ENCODE measurements around the gene SCYL1. TPM values are rescaled to one million over a fixed set of nuclear protein-coding genes. Genes with fewer than 3 reads are reported as not detected.

Gene SCYL1
- total RNA-seq, 1 experiment from 2014 or later, result 53.6 TPM

- intact Hi-C loops (cut with micrococcal nuclease; ENCODE audit: unreplicated experiment), result no loop called here
- CTCF ChIA-PET, result interaction anchor here (0.6 to 1.0 kb wide), 2 partner anchors 13 to 244 kb away, joined by 3 read pairs; no protein-coding TSS in a partner anchor
- H3K4me1 Mint-ChIP-seq (ENCODE audit: low read depth, unreplicated experiment), result peaks cover 32% of the 10 kb centered on the region
- TF ChIP-seq, protein P1, sequence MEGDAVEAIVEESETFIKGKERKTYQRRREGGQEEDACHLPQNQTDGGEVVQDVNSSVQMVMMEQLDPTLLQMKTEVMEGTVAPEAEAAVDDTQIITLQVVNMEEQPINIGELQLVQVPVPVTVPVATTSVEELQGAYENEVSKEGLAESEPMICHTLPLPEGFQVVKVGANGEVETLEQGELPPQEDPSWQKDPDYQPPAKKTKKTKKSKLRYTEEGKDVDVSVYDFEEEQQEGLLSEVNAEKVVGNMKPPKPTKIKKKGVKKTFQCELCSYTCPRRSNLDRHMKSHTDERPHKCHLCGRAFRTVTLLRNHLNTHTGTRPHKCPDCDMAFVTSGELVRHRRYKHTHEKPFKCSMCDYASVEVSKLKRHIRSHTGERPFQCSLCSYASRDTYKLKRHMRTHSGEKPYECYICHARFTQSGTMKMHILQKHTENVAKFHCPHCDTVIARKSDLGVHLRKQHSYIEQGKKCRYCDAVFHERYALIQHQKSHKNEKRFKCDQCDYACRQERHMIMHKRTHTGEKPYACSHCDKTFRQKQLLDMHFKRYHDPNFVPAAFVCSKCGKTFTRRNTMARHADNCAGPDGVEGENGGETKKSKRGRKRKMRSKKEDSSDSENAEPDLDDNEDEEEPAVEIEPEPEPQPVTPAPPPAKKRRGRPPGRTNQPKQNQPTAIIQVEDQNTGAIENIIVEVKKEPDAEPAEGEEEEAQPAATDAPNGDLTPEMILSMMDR (IDR thresholded peaks at IDR 0.05; ENCODE audit: unreplicated experiment), result no peak
- H3K27ac Mint-ChIP-seq (ENCODE audit: unreplicated experiment), result no peak overlapping the region
- H3K9me3 Mint-ChIP-seq (ENCODE audit: low read depth, unreplicated experiment), result peaks cover 3% of the 10 kb centered on the region
- BruUV-seq (replicated peaks), result no TSS peak
- no peak for DNase-seq
- H3K4me3 Mint-ChIP-seq (ENCODE audit: low read depth, unreplicated experiment), result no peak overlapping the region
- no peaks in the 10 kb centered on the region for H3K27me3 Mint-ChIP-seq (ENCODE audit: unreplicated experiment)
- H3K36me3 Mint-ChIP-seq (ENCODE audit: insufficient read depth, unreplicated experiment), result peaks cover 23% of the 10 kb centered on the region
Measured at GRCh38 chr11:65524014-65524740, 706 bp upstream of the SCYL1 start.

DNA sequence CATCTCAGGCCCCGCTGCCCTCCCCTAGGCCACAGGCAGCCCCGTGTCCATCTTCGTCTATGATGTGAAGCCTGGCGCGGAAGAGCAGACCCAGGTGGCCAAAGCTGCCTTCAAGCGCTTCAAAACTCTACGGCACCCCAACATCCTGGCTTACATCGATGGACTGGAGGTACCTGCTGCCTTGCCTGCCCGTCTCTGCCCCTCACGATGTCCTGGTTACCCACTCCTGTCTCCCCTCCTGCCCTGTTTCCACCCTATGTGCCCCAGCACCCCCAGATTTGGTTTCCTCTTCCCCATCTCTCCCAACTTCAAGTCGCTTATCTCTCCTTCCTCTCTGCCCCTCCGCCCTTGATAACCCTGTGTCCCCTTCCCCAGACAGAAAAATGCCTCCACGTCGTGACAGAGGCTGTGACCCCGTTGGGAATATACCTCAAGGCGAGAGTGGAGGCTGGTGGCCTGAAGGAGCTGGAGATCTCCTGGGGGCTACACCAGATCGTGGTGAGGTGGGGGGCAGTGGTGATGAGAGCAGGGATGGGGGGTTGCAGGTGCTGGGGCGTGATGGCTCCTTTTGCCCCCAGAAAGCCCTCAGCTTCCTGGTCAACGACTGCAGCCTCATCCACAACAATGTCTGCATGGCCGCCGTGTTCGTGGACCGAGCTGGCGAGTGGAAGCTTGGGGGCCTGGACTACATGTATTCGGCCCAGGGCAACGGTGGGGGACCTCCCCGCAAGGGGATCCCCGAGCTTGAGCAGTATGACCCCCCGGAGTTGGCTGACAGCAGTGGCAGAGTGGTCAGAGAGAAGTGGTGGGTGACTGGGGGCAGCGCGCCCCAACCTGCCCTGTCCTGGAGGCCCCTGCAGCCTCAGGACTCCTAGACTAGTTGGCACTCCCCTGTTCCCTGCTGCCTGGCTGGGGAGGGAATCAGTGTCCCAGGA, 930 bp downstream of the SCYL1 start:
- CTCF ChIA-PET, result interaction anchor here (0.6 to 1.1 kb wide), 7 partner anchors 15 to 246 kb away, joined by 3 read pairs; no protein-coding TSS in a partner anchor
- TF ChIP-seq, protein P1 (IDR thresholded peaks at IDR 0.05; ENCODE audit: unreplicated experiment), result no peak
- intact Hi-C loops (cut with micrococcal nuclease; ENCODE audit: unreplicated experiment), result no loop called here
- Mint-ChIP-seq H3K9me3 (ENCODE audit: low read depth, unreplicated experiment) (peaks cover 3% of the 10 kb centered on the region), H3K4me1 (ENCODE audit: low read depth, unreplicated experiment) (peaks cover 32% of the 10 kb centered on the region), H3K36me3 (ENCODE audit: insufficient read depth, unreplicated experiment) (peaks cover 25% of the 10 kb centered on the region), H3K27ac (ENCODE audit: unreplicated experiment) (peak overlapping the region; percentile 21), H3K4me3 (ENCODE audit: low read depth, unreplicated experiment) (peak overlapping the region; percentile 69), H3K27me3 (ENCODE audit: unreplicated experiment) (no peaks in the 10 kb centered on the region)
- DNase-seq, result no peak
- TSS peak; percentile 52 for BruUV-seq (replicated peaks)

DNA sequence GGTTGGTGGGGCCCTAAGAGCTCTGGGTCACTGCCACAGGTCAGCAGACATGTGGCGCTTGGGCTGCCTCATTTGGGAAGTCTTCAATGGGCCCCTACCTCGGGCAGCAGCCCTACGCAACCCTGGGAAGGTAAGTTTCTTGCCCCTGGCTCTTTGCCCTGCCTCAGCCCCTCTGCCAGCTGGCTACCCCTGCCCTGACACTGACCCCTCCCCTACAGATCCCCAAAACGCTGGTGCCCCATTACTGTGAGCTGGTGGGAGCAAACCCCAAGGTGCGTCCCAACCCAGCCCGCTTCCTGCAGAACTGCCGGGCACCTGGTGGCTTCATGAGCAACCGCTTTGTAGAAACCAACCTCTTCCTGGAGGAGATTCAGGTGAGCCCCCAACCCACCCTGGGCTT, 1.9 kb downstream of the SCYL1 start:
- CTCF ChIA-PET, result no interaction called here
- no peak for DNase-seq
- Mint-ChIP-seq H3K4me1 (ENCODE audit: low read depth, unreplicated experiment) (peaks cover 30% of the 10 kb centered on the region), H3K27me3 (ENCODE audit: unreplicated experiment) (no peaks in the 10 kb centered on the region), H3K9me3 (ENCODE audit: low read depth, unreplicated experiment) (peaks cover 3% of the 10 kb centered on the region), H3K4me3 (ENCODE audit: low read depth, unreplicated experiment) (peak overlapping the region; percentile 22), H3K27ac (ENCODE audit: unreplicated experiment) (no peak overlapping the region), H3K36me3 (ENCODE audit: insufficient read depth, unreplicated experiment) (peaks cover 34% of the 10 kb centered on the region)
- intact Hi-C loops (cut with micrococcal nuclease; ENCODE audit: unreplicated experiment), result no loop called here
- BruUV-seq (replicated peaks), result no TSS peak
- TF ChIP-seq, protein P1 (IDR thresholded peaks at IDR 0.05; ENCODE audit: unreplicated experiment), result no peak

- TF ChIP-seq, protein P1 (IDR thresholded peaks at IDR 0.05; ENCODE audit: unreplicated experiment), result no peak
- CTCF ChIA-PET, result interaction anchor here (0.6 kb wide), 1 partner anchor 802 kb away, joined by 7 read pairs; no protein-coding TSS in a partner anchor
- no peak for DNase-seq
- Mint-ChIP-seq H3K36me3 (ENCODE audit: insufficient read depth, unreplicated experiment) (peaks cover 43% of the 10 kb centered on the region), H3K9me3 (ENCODE audit: low read depth, unreplicated experiment) (peaks cover 3% of the 10 kb centered on the region), H3K4me3 (ENCODE audit: low read depth, unreplicated experiment) (no peak overlapping the region), H3K4me1 (ENCODE audit: low read depth, unreplicated experiment) (peaks cover 9% of the 10 kb centered on the region), H3K27me3 (ENCODE audit: unreplicated experiment) (no peaks in the 10 kb centered on the region), H3K27ac (ENCODE audit: unreplicated experiment) (no peak overlapping the region)
- BruUV-seq (replicated peaks), result no TSS peak
- intact Hi-C loops (cut with micrococcal nuclease; ENCODE audit: unreplicated experiment), result no loop called here
Measured at GRCh38 chr11:65528819-65529350, 4.0 kb downstream of the SCYL1 start.
